GM19025 (cell line): Measurements from ENCODE around the gene BMAL1.

Experiments
- ATAC-seq: cut with Tn5 transposase; IDR thresholded peaks from one replicate; pipeline ENCODE4 v1.9.1; 2021; ENCODE audit warnings: mild to moderate bottlenecking, low read depth, moderate library complexity; ENCODE audit not compliant: unreplicated experiment

Gene BMAL1

GRCh38 chr11:13338427-13339069 lies 61.0 kb downstream of the BMAL1 start:
- ATAC-seq: no peak

GRCh38 chr11:13339195-13340153 lies 61.9 kb downstream of the BMAL1 start:
- no peak for ATAC-seq

- ATAC-seq: no peak
These were observed 63.4 kb downstream of the BMAL1 start for GRCh38 chr11:13341026-13341425.

GRCh38 chr11:13343067-13343466 lies 65.5 kb downstream of the BMAL1 start:
- no peak for ATAC-seq

- ATAC-seq: no peak
These were observed 66.5 kb downstream of the BMAL1 start for GRCh38 chr11:13343931-13344717.

GRCh38 chr11:13344818-13345217 lies 67.2 kb downstream of the BMAL1 start:
- no peak for ATAC-seq

- ATAC-seq: no peak
These were observed 68.9 kb downstream of the BMAL1 start for GRCh38 chr11:13346470-13346869.

- ATAC-seq: no peak
These were observed 70.3 kb downstream of the BMAL1 start for GRCh38 chr11:13347901-13348300.

GRCh38 chr11:13348305-13348704 lies 70.7 kb downstream of the BMAL1 start:
- ATAC-seq: no peak

GRCh38 chr11:13349046-13349445 lies 71.5 kb downstream of the BMAL1 start:
- ATAC-seq: no peak

GRCh38 chr11:13349581-13349980 lies 72.0 kb downstream of the BMAL1 start:
- ATAC-seq: no peak

- ATAC-seq: no peak
These were observed 75.1 kb downstream of the BMAL1 start for GRCh38 chr11:13352711-13353110.

GRCh38 chr11:13354335-13354734 lies 76.7 kb downstream of the BMAL1 start:
- ATAC-seq: no peak

- ATAC-seq: no peak
These were observed 77.6 kb downstream of the BMAL1 start for GRCh38 chr11:13355191-13355590.

GRCh38 chr11:13357232-13357631 lies 79.6 kb downstream of the BMAL1 start:
- ATAC-seq: no peak

GRCh38 chr11:13358596-13359270 lies 81.1 kb downstream of the BMAL1 start:
- ATAC-seq: no peak

GRCh38 chr11:13362596-13363109 lies 85.1 kb downstream of the BMAL1 start:
- no peak for ATAC-seq

GRCh38 chr11:13364388-13364787 lies 86.8 kb downstream of the BMAL1 start:
- ATAC-seq: no peak

GRCh38 chr11:13366266-13367026 lies 88.9 kb downstream of the BMAL1 start:
- no peak for ATAC-seq
